ENCODE data around the gene PRSS33.

- TF ChIP-seq NFE2 (IDR thresholded peaks at IDR 0.05; ENCODE audit: low read depth): no peak
- no peak for TF ChIP-seq ZFP36 (IDR thresholded peaks at IDR 0.05; ENCODE audit: low read depth, low read length, partially characterized antibody)
- TF ChIP-seq NRF1 (conservative IDR thresholded peaks at IDR 0.05 in 1 of 2, IDR thresholded peaks at IDR 0.05 in 1 of 2): no peak
Measured at GRCh38 chr16:2792940-2793339, 5.6 kb upstream of the PRSS33 start.

Data from K562 (cell line).